K562 (cell line): ENCODE data around the gene PIANP. TPM values are rescaled to one million over a fixed set of nuclear protein-coding genes. Genes with fewer than 3 reads are reported as not detected.

Experiments
- CBFA2T2 ChIP-seq: fragments of 450-650 bp; conservative IDR thresholded peaks from 2 replicates; pipeline ENCODE4 v1.6.1; 2017; ENCODE audit warnings: mild to moderate bottlenecking
- KHSRP ChIP-seq: fragments of 450-650 bp; IDR thresholded peaks from 2 replicates; pipeline ENCODE4 v1.6.1; 2017
- NFE2L1 ChIP-seq: fragments of 450-650 bp; IDR thresholded peaks from 2 replicates; pipeline ENCODE4 v1.6.1; 2016; ENCODE audit warnings: missing genetic modification characterization, low read depth, mild to moderate bottlenecking, missing compliant biosample characterization, moderate library complexity, borderline replicate concordance
- NR0B1 ChIP-seq: fragments of 450-650 bp; IDR thresholded peaks from one replicate; pipeline ENCODE4 v1.6.1; 2018; ENCODE audit warnings: mild to moderate bottlenecking, moderate library complexity; ENCODE audit not compliant: partially characterized antibody
- PHF20 ChIP-seq: fragments of 450-650 bp; IDR thresholded peaks from 2 replicates; pipeline ENCODE4 v1.6.1; 2018; ENCODE audit not compliant: partially characterized antibody
- POLR2AphosphoS5 ChIP-seq: IDR thresholded peaks from 2 replicates; pipeline ENCODE4 v1.6.1; 2011; ENCODE audit warnings: mild to moderate bottlenecking, low read depth, low read length, moderate library complexity; ENCODE audit not compliant: control insufficient read depth, insufficient read depth
- TARDBP ChIP-seq: fragments of 450-650 bp; IDR thresholded peaks from 2 replicates; pipeline ENCODE4 v1.6.1; 2016
- TBL1XR1 ChIP-seq, 2 experiments: IDR thresholded peaks; 2 replicates each; pipeline ENCODE4 v1.6.1; 2012; ENCODE audit warnings: improper control_type of control experiment in 2 of 2, low read length in 2 of 2, mild to moderate bottlenecking in 1 of 2
- ZBTB26 ChIP-seq: fragments of 450-650 bp; formaldehyde crosslinking; IDR thresholded peaks from 2 replicates; pipeline ENCODE4 v1.4.0; 2022; ENCODE audit warnings: missing genetic modification characterization
- ZNF407 ChIP-seq: fragments of 450-650 bp; IDR thresholded peaks from 2 replicates; pipeline ENCODE4 v1.6.1; 2016; ENCODE audit warnings: low read depth
- ZNF639 ChIP-seq, 2 experiments: fragments of 200-800 bp in 1 of 2; sonication (Bioruptor generic) in 1 of 2; sonication (generic) in 1 of 2; formaldehyde crosslinking in 1 of 2; IDR thresholded peaks in 1 of 2; conservative IDR thresholded peaks in 1 of 2; 2 replicates each; pipeline versions ENCODE4 v1.5.0 to v1.6.1; 2016 to 2020; ENCODE audit warnings: missing compliant biosample characterization in 1 of 2, missing genetic modification characterization in 1 of 2, missing genetic modification reagents in 1 of 2
- ZNF77 ChIP-seq: fragments of 250-450 bp; sonication (Bioruptor Pico); IDR thresholded peaks from 2 replicates; pipeline ENCODE4 v1.5.0; 2020
- polyA plus RNA-seq, 8 experiments: library from polyadenylated mRNA; depleted of rRNA in 4 of 8; stranded (reverse) in 5 of 8; unstranded in 3 of 8; fragments of >200 nt; fragmentation: Nextera tagmentation in 2 of 8; fragmentation: Illumina TruSeq in 1 of 8; extraction: Ambion mirVana in 2 of 8; extraction: Trizol in 1 of 8; gene quantifications; 2 replicates each; pipeline versions ENCODE4 v1.2.1 to v1.2.3, GENCODE V29; 2011 to 2014; ENCODE audit warnings: inconsistent platforms in 1 of 8, missing spikeins in 1 of 8
- total RNA-seq, 7 experiments: library from RNA; depleted of rRNA in 6 of 7; stranded (reverse); fragments of >200 nt in 6 of 7; fragmentation: Illumina TruSeq in 2 of 7; extraction: Trizol in 2 of 7; gene quantifications; 2 replicates each; pipeline versions ENCODE4 v1.2.1 to v1.2.3, GENCODE V29; 2011 to 2021; ENCODE audit warnings: low replicate concordance in 1 of 7

The PIANP gene
- total and polyA plus RNA-seq, 9 of the 15 experiments (the other 6 are each of a cell fraction or from before 2014, with no cell fraction given) = 0.07 TPM; not detected in 8

DNA sequence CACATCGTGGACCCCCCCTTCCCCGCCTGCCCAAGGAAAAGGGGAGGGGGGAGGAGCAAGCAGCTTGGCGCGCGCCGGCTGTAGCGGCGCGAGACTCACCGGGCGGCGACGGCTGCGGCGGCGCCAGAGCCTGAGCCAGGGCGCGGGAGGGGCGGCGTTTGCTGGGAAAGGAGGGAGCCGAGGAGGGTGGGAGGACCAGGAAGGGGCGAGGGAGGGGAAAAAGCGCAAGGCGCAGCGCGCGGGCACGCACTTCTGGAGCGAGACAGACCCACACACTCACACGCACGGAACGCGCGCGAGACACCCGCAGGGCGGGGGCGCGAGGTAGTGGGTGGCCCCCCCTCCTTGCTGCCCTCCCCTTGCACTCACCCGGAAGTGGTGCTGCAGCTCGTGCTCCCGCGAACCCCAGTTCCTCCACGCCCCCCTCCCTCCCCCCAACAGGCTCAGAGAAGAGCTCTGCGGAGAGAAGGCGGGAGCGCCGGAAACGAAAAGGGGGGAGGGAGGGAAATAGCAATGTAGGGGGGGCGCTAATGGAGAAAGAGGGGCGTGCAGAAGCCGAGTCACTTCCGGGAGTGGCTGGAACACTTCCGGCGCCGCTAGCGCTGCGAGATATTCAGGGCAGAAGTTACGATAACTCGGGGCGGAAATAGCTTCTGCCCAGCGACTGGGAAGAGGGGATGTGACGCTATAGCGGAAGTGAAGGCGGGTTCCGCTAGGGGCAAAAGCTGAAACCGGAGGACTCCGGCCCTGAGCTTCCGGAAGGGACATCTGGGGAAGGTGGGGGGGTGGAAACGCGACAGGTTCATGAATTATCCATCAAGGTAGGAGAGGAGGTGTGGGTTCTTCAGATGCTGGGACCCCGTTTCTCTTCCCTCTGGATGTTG lies 11.4 kb downstream of the PIANP start, which contains the start of gene ZNF384 (continued):
- TF ChIP-seq ZNF639 (CRISPR knock-in tag; conservative IDR thresholded peaks at IDR 0.05 in 1 of 2, IDR thresholded peaks at IDR 0.05 in 1 of 2) (peak in 1 of 2 experiments; percentile 97; a peak in 2 of 4 replicates), NFE2L1 (no peak), ZNF407 (peak; percentile 81; the same call in 1 of the 2 replicates), TBL1XR1 (IDR thresholded peaks at IDR 0.05; ENCODE audit: low read length in 2 of 2) (no peak; a peak in 2 of 4 replicates), ZBTB26 (CRISPR knock-in tag) (no peak), ZNF77 (CRISPR knock-in tag) (no peak), NR0B1 (no peak), POLR2AphosphoS5 (peak; percentile 52; the same call in 1 of the 2 replicates), CBFA2T2 (no peak), PHF20 (peak; percentile 82), KHSRP (no peak), TARDBP (no peak)
